GM19351 (cell line): ENCODE results near the gene TM9SF4.
"Not testable (repeated sequence)": the region's sequence is repeated elsewhere in the genome, so short reads cannot be mapped to it uniquely, and the experiment has no call there.

Experiments
- ATAC-seq: cut with Tn5 transposase; IDR thresholded peaks from one replicate; pipeline ENCODE4 v1.9.1; 2021; ENCODE audit warnings: mild to moderate bottlenecking, moderate library complexity; ENCODE audit not compliant: unreplicated experiment

The TM9SF4 gene

DNA sequence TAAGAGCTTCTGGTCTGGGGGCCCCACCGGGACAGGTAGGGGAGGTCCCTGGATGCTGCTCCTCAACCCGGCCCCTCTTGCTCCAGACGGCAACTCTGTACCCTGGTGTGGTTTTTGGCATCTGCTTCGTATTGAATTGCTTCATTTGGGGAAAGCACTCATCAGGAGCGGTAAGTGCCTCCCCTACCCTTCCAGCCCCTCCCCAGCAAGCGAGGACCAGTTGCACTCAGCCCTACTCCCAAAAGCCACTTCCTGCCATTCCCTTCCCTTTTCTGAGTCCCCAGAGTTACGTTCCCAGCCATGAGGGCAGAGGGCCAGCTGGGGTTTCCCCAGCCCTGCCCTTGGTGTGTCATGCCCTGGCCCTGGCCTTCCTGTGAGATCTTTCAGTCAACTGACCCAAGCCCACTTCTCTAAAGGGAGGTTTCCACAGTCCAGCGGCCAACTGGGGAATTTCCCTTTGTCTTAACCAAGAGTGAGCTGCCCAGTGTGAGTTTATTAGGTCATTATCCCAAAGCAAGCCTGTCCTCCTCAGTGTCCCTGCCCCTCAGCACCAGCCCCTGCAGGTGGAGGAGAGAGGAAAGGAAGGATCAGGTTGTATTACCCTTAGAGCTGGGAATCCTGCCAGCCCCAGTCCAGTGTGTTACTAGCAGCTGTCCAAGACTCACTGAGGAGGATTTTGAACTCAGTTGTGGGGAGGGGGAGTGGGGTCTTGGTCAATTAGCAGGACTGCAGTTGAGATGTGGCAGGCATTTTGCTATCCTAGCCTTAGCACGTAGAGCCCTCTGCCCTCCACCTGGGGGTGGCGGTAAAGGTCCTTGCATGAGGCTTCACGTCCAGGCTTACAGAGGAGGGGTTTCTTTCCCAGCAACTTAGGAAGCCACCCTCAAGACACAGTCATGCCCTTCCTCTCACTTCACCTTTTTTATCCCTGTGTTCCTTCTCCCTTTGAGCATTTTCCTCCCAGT lies 45.8 kb downstream of the TM9SF4 start:
- no peak for ATAC-seq

DNA sequence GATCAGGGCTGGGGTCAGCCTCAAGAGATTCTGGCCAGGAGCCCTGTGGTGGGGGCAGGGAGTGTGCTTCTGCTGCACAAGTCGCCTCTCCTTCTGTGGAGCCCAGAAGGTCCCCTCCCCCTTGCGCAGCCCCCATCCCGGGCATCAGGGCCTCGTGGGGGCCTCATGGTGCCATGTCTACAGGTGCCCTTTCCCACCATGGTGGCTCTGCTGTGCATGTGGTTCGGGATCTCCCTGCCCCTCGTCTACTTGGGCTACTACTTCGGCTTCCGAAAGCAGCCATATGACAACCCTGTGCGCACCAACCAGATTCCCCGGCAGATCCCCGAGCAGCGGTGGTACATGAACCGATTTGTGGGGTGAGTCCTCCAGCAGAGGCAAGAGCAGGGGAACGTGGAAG lies 48.1 kb downstream of the TM9SF4 start:
- no peak for ATAC-seq

DNA sequence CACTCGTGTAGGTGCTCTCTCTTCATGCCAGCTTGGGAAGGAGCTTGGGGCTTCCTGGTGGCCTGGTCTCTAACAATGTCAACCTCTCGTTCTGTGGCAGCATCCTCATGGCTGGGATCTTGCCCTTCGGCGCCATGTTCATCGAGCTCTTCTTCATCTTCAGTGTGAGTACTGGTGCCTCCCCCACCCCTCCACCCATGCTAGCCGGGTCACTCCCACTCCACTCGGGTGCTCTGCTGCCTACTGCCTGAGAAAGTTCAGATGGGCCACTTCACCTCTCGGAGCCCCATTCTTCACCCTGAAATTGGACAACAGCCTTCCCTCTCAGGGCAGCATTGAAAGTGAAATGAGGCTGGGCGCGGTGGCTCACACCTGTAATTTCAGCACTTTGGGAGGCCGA lies 48.8 kb downstream of the TM9SF4 start:
- ATAC-seq: no peak

DNA sequence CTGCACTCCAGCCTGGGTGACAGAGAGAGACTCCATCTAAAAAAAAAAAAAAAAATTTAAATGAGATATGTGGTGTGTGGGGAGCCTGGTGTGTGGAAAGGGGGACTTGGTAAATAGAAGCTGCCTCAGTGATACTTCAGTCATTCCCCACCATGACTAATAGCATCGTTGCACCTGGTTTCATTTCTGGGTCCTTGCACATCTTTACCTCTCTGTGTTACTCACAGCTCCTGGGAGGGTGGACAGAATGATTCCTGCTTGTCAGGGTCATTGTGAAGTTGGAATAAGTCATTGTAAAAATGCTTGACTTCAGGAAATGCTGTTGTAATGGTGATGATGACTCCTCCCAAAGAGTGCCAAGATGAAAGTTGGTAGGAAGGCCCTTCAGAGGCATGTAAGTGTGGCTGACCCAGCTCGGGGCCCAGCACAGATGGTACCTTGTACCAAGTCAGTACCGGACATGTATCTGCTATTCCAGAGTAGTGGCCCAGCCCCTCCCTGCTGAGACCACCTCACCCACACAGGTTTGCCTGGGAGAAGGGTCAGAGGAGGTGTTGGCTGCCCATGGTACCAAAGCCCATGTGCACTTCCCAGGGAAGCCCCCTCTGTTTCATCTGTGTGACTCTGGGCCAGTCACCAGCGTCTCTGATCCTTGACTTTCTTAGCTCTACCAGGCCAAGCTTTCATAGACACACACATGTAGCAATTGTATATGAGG lies 49.6 kb downstream of the TM9SF4 start:
- no peak for ATAC-seq

DNA sequence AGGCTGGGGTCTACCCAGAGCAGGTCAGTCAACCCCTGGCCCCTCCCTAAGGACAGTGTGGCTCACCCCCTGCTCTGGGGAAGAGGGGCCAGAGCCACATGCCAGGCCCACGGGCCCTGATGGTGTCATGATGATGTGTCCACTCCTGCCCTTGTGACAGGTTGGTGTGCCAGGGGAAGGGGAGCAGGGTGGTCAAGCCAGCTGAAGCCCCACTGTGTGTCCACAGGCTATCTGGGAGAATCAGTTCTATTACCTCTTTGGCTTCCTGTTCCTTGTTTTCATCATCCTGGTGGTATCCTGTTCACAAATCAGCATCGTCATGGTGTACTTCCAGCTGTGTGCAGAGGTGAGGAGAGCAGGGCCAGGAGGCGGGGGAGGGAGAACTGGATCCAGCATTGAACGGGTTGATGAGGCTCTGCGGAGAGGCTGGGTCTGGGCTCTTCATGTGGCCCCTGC lies 50.3 kb downstream of the TM9SF4 start:
- no peak for ATAC-seq

DNA sequence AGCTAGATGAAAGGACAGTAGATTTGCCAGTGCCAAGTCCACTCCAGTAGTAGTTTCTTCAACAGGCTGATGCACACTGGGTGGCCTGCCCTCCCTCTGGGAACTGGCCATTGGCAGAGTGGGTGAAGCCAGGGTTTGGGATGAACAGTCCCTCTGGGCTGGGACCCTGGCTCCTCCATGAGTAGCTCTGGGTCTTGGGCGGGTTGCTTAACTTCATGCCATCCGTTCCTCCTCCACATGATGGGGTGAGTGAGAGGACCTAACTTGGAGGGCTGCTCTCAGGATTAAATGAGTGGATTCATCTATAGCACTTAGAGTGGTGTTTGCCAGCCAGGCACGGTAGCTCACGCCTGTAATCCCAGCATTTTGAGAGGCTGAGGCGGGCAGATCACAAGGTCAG lies 50.8 kb downstream of the TM9SF4 start:
- ATAC-seq: no peak

DNA sequence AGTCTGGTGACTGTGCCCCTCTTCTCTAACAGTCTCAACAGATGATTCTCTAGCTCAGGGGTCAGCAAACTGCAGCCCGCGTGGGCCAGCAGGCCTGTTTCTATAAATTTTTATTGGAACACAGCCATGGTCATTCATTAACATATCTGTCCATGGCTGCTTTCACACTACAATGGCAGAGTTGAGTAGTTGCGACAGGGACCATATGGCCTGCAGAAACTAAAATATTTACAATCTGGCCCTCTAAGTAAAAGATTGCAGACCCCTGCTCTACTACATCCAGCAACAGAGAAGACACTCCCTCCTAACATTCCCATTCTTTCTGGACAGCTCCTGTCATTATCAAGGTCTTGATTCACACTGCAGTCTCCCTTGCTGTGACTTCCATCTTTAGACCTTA lies 52.8 kb downstream of the TM9SF4 start:
- ATAC-seq: no peak

DNA sequence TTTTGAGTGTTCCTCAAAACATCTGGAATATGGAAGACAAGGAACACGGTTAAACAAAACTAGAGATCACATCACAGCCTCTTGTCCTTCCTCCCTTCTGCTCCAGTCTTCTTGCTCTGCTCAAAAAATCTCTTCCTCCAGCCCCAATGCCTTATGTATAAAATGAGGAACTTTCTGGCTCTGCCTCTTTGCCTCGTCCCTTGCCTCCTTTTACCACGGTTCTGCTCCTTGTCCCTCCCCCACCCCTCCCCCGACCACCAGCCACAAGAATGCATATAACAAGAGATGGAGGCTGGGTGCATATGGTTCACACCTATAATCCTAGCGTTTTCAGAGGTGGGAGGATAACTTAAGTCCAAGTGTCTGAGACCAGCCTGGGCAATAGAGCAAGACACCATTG lies 54.4 kb downstream of the TM9SF4 start:
- ATAC-seq: no peak

DNA sequence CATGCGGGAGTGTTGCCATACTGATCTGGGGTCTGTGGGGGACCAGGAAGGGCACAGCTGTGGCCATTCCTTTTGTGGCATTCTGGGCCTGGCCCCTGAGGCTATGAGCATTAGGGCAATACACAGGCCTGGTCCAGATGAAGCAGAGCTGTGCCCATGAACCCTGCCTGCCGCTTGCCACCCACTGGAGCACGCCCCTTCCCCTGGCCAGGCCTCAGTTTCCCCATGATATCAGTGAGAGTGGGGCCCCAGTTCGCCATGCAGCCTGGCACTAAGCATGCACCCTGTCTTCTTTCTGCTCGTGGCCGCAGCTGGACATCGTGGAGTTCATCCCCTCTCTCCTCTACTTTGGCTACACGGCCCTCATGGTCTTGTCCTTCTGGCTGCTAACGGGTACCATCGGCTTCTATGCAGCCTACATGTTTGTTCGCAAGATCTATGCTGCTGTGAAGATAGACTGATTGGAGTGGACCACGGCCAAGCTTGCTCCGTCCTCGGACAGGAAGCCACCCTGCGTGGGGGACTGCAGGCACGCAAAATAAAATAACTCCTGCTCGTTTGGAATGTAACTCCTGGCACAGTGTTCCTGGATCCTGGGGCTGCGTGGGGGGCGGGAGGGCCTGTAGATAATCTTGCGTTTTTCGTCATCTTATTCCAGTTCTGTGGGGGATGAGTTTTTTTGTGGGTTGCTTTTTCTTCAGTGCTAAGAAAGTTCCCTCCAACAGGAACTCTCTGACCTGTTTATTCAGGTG lies 55.6 kb downstream of the TM9SF4 start:
- no peak for ATAC-seq

DNA sequence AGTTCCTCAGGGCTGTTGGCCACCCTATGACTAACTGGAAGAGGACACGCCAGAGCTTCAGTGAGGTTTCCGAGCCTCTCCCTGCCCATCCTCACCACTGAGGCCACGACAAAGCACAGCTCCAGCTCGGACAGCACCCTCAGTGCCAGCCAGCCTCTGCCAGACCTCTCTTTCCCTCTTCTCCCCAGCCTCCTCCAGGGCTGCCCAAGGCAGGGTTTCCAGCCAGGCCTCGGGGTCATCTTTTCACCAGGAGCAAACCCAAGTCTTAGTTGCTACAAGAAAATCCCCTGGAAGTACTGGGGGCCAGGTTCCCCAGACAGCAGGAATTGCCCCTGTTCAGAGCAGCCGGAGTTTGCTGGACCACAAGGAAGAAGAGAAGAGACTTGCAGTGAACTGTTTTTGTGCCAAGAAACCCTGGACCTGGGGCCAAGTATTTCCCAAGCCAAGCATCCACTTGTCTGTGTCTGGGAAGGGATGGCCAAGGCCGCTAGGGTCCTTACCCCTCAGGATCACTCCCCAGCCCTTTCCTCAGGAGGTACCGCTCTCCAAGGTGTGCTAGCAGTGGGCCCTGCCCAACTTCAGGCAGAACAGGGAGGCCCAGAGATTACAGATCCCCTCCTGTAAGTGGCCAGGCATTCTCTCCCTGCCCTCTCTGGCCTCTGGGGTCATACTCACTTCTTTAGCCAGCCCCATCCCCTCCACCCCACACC lies 56.5 kb downstream of the TM9SF4 start:
- ATAC-seq: no peak

DNA sequence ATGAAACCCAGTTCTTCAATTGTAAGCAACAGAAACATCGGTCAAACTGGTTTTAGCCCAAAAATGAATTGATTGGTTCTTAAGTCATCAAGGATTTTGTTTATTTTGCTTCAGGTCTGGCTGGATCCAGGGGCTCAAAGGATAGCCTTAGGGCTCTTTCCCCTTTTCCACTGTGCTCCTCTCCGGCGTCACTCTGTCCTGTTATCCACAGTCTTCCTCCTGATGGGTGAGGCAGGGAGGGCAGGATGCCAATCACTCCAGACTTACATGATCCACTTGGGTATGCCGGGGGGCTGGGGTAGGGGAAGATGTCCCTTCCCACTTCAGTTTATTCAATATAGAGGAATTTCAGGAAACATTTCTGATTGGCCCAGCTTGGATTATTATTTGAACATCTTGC lies 58.0 kb downstream of the TM9SF4 start:
- ATAC-seq: no peak

DNA sequence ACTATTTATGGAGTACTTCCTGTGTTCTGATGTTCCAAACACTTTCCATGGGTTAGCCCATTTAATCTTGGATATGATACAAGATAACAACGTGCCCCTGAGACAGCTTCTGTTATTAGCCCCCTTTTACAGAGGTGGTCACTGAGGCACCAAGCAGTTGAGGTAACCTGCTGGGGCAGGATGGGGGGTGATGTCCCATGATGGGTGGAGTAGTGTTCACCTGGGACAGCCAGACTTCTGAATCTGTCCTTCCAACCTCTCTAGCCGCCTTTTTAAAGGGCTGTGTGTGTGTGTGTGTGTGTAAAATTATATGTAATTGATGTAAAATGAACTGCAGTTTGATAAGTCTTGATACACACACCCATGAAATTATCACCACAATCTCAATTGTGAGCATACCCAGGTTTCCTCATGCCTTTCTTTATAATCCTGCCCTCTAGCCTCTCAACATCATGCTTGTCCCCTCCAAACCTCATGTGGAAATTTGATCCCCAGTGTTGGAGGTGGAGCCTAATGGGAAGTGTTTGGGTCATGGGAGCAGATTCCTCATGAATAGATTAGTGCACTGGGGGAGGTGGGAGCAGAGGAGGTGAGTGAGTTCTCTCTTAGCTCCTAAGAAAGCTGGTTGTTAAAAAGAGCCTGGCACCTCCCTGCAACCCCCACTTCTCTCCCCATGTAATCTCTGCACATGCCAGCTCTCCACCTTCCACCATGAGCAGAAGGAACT lies 58.8 kb downstream of the TM9SF4 start:
- no peak for ATAC-seq

DNA sequence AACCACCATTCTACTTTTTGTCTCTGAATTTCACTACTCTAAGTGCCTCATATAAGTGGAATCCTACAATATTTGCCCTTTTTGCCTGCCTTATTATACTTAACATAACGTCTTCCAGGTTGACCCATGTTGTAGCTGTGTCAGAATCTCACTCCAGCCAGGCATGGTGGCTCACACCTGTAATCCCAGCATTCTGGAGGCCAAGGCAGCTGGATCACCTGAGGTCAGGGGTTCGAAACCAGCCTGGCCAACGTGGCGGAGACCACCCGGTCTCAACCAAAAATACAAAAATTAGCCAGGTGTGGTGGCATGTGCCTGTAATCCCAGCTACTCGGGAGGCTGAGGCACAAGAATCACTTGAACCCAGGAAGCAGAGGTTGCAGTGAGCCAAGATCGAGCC lies 68.2 kb downstream of the TM9SF4 start:
- ATAC-seq: not testable (repeated sequence)

DNA sequence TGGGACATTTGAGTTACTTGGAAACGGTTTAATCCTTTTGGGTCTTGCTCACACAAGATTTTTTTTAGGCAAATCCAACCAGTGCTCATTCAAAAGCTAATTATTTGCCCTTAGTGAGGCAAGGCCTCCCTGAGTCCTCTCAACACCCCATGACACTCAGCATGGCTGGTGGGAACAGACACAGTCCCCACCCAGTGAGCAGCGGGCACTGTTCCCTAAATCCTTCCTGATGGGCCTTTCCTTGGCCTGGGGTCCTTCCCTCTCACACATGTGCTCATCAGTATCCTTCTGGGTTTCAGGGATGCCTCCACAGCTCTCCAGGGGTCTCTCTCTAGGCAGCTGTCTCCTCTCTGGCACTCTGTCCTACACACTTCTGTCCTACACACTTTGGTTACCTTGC lies 70.0 kb downstream of the TM9SF4 start:
- no peak for ATAC-seq

DNA sequence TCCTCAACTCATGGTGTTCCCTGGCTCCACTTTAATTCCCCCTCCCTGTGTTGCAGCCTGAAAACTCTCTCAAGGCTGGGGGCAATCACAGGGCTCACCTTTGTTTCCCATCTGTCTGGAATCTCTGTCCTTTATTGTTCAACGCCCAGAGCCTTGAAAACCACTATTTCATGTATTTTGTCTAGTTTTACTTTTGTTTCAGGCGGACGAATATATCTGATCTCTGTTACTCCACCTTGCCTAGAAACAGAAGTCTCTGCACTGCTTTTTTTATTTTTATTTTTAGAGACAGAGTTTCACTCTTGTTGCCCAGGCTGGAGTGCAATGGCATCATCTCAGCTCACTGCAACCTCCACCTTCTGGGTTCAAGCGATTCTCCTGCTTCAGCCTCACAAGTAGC lies 70.4 kb downstream of the TM9SF4 start:
- ATAC-seq: no peak

DNA sequence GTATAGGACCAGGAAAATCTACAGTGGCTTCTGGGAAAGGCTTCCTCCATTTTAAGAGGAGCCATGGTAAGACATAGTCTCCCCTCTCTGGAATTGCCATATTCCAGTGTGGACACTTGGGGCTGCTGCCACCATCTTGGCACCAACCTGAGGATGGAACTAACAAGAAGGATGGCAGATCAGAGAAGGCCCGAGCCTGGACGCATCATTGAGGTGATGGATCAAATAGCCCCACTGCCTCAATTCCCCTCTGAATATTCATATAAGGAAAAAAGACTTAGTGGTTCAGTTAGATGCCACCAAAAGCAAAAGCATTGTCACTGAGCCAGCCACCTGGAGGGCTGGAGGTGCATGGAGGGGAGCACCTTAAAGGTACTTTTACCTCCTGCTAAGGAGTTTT lies 72.1 kb downstream of the TM9SF4 start:
- no peak for ATAC-seq

DNA sequence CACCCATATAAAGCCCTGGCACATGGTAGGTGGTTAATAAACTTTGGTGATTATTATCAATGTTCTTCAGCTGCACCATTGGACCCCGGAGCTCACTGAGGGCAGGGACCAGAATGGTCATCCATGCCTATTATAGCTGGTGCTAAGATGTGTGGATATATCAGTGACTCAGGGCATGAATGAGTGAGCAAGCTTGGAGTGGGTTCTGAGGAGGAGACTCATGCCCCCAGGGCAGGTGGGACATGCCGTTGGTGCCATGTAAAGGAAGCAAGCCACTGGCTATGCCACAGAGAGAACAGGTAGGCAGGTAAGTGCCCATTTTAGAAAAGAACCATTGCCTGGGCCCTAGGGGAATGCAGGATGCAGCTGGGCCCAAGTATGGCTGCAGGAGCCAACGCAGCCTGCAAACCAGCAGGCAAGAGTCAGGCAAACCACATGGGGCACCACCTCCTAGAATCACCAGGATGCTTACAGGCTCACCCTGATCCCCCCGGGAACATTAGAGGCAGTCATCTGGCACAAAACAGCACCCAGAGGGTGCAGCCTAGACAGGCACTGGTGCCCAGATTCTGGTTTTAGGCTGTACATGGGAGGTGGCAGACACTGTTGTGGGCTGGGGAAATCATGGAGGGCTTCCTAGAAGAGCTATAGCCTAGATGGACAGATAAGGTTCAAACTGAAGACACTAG lies 74.6 kb downstream of the TM9SF4 start:
- no peak for ATAC-seq

DNA sequence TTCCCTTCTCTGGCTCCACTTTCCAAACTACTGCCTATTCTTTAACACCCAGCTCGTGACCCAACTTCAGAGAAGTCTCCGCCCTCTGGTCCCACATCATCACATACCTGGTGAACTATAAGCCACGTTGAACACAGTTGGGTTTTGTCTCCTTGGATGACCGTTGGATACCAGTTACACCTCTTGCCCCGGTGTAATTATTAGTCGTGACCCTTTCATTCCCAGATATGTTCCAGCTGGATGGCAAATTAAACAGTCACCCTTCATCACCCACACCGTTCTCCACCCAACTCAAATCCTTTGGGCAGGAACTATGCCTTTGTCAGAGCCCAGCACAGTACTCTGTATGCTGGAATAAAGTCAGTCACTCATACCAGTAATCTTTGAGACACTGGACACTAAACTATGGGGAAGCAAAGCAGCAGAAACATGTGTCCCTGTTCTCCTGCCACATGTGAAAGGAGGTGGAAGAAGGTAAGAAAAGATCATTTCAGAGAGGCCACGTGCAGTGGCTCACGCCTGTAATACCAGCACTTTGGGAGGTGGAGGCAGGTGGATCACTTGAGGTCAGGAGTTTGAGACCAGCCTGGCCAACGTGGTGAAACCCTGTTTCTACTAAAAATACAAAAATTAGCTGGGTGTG lies 75.6 kb downstream of the TM9SF4 start:
- no peak for ATAC-seq

DNA sequence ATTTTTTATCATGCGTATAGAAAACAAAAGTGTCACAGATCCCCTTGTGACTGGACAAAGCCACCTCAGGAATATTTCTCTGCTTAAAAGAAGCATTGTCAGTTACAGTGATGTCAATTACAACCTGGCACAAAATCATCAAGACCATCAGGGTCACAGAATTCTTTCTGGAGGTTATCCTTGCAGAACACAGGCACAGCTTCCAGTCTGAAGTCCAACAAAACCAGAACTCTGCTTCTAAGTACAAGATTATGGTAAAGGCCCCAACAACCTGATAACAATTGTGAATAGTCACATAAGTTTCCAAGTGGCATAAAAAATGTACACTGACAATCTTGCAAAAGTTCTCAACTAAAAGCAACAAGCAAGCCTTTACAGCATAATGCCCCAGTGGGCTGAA lies 77.0 kb downstream of the TM9SF4 start:
- no peak for ATAC-seq
